Liver (tissue), 3 donors: ENCODE measurements around the gene TTC38.

Source experiments
- FOXA1 ChIP-seq: IDR thresholded peaks from 2 replicates; pipeline ENCODE4 v1.6.1; 2016; ENCODE audit warnings: antibody characterized with exemption
- GABPA ChIP-seq, 2 donors: IDR thresholded peaks in 1 of 2; conservative IDR thresholded peaks in 1 of 2; 2 replicates each; pipeline ENCODE4 v1.6.1; 2016; ENCODE audit warnings: antibody characterized with exemption in 2 of 2, mild to moderate bottlenecking in 1 of 2, moderate library complexity in 1 of 2
- HNF4G ChIP-seq: IDR thresholded peaks from 2 replicates; pipeline ENCODE4 v1.6.1; 2016; ENCODE audit warnings: antibody characterized with exemption
- RAD21 ChIP-seq, 2 donors: IDR thresholded peaks; 2 replicates each; pipeline ENCODE4 v1.6.1; 2016; ENCODE audit warnings: antibody characterized with exemption in 2 of 2, mild to moderate bottlenecking in 2 of 2
- RXRA ChIP-seq, 2 donors: IDR thresholded peaks; 2 replicates each; pipeline ENCODE4 v1.6.1; 2017 to 2018; ENCODE audit warnings: antibody characterized with exemption in 2 of 2, mild to moderate bottlenecking in 1 of 2
- SP1 ChIP-seq: IDR thresholded peaks from 2 replicates; pipeline ENCODE4 v1.6.1; 2018; ENCODE audit warnings: antibody characterized with exemption, mild to moderate bottlenecking
- TAF1 ChIP-seq: conservative IDR thresholded peaks from 2 replicates; pipeline ENCODE4 v1.6.1; 2016; ENCODE audit warnings: antibody characterized with exemption, mild to moderate bottlenecking
- YY1 ChIP-seq: IDR thresholded peaks from 2 replicates; pipeline ENCODE4 v1.6.1; 2016; ENCODE audit warnings: antibody characterized with exemption, mild to moderate bottlenecking
- TF ChIP-seq, protein P1 (sequence below): fragments of 150-350 bp; IDR thresholded peaks from 2 replicates; pipeline ENCODE4 v1.5.1; 2017; ENCODE audit warnings: improper control_type of control experiment, low read depth, low read length; ENCODE audit not compliant: missing input control
- TF ChIP-seq, protein P2 (sequence below): IDR thresholded peaks from 2 replicates; pipeline ENCODE4 v1.6.1; 2016; ENCODE audit warnings: antibody characterized with exemption
- TF ChIP-seq, protein P3 (sequence below): IDR thresholded peaks from 2 replicates; pipeline ENCODE4 v1.6.1; 2016; ENCODE audit warnings: antibody characterized with exemption, mild to moderate bottlenecking
- TF ChIP-seq, protein P4 (sequence below): IDR thresholded peaks from 2 replicates; pipeline ENCODE4 v1.6.1; 2016; ENCODE audit warnings: antibody characterized with exemption
- donor health status: healthy.
- donor health status: healthy.

DNA sequence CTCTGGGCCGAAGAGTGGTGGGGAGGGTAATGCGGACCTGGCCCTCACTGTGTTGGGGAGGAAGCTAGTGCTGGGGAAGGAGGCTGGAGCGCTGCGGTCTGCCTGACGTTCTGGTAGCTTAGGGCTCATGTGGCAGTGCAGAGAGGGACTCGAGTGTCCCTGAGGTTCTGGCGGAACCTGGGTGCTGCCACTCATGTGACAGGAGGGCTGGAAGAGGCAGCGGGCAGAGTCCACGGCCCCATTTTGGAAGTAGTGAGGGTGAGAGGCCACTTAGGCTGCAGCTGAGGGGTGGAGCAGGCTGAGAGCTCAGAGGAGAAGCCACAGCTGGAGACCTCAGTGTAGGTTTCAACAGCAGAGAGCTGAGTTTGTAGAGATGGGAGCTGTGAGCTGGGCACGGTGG lies 51.5 kb downstream of the TTC38 start:
- TF ChIP-seq, protein P1, sequence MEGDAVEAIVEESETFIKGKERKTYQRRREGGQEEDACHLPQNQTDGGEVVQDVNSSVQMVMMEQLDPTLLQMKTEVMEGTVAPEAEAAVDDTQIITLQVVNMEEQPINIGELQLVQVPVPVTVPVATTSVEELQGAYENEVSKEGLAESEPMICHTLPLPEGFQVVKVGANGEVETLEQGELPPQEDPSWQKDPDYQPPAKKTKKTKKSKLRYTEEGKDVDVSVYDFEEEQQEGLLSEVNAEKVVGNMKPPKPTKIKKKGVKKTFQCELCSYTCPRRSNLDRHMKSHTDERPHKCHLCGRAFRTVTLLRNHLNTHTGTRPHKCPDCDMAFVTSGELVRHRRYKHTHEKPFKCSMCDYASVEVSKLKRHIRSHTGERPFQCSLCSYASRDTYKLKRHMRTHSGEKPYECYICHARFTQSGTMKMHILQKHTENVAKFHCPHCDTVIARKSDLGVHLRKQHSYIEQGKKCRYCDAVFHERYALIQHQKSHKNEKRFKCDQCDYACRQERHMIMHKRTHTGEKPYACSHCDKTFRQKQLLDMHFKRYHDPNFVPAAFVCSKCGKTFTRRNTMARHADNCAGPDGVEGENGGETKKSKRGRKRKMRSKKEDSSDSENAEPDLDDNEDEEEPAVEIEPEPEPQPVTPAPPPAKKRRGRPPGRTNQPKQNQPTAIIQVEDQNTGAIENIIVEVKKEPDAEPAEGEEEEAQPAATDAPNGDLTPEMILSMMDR, result no peak
- TF ChIP-seq GABPA (IDR thresholded peaks at IDR 0.05 in 1 of 2, conservative IDR thresholded peaks at IDR 0.05 in 1 of 2), result no peak
- TF ChIP-seq, protein P2, sequence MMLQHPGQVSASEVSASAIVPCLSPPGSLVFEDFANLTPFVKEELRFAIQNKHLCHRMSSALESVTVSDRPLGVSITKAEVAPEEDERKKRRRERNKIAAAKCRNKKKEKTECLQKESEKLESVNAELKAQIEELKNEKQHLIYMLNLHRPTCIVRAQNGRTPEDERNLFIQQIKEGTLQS, result no peak
- no peak for TF ChIP-seq TAF1
- no peak for TF ChIP-seq YY1
- no peak for TF ChIP-seq RAD21 (IDR thresholded peaks at IDR 0.05)
- no peak for TF ChIP-seq RXRA (IDR thresholded peaks at IDR 0.05)
- TF ChIP-seq HNF4G, result no peak
- TF ChIP-seq, protein P3, sequence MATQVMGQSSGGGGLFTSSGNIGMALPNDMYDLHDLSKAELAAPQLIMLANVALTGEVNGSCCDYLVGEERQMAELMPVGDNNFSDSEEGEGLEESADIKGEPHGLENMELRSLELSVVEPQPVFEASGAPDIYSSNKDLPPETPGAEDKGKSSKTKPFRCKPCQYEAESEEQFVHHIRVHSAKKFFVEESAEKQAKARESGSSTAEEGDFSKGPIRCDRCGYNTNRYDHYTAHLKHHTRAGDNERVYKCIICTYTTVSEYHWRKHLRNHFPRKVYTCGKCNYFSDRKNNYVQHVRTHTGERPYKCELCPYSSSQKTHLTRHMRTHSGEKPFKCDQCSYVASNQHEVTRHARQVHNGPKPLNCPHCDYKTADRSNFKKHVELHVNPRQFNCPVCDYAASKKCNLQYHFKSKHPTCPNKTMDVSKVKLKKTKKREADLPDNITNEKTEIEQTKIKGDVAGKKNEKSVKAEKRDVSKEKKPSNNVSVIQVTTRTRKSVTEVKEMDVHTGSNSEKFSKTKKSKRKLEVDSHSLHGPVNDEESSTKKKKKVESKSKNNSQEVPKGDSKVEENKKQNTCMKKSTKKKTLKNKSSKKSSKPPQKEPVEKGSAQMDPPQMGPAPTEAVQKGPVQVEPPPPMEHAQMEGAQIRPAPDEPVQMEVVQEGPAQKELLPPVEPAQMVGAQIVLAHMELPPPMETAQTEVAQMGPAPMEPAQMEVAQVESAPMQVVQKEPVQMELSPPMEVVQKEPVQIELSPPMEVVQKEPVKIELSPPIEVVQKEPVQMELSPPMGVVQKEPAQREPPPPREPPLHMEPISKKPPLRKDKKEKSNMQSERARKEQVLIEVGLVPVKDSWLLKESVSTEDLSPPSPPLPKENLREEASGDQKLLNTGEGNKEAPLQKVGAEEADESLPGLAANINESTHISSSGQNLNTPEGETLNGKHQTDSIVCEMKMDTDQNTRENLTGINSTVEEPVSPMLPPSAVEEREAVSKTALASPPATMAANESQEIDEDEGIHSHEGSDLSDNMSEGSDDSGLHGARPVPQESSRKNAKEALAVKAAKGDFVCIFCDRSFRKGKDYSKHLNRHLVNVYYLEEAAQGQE, result no peak
- no peak for TF ChIP-seq FOXA1
- TF ChIP-seq, protein P4, sequence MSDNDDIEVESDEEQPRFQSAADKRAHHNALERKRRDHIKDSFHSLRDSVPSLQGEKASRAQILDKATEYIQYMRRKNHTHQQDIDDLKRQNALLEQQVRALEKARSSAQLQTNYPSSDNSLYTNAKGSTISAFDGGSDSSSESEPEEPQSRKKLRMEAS, result no peak
- no peak for TF ChIP-seq SP1
